AG09309 (cell line): ENCODE measurements around the gene PPP4R4.
"Not testable (repeated sequence)": the region's sequence is repeated elsewhere in the genome, so short reads cannot be mapped to it uniquely, and the experiment has no call there.

Experiments
- DNase-seq: peaks from one replicate; pipeline ENCODE4 v3.0.0-alpha.2; 2010; ENCODE audit warnings: low read depth
- H3K4me3 ChIP-seq: 2 replicates; pipeline ENCODE4 v1.5.1; 2011; ENCODE audit warnings: mild to moderate bottlenecking, low read depth, low read length, moderate library complexity; ENCODE audit not compliant: control insufficient read depth
- CTCF ChIP-seq: IDR thresholded peaks from 2 replicates; pipeline ENCODE4 v1.5.1; 2011; ENCODE audit warnings: mild to moderate bottlenecking, low read depth, low read length, inconsistent platforms; ENCODE audit not compliant: insufficient read depth, control insufficient read depth; ENCODE audit errors: missing control alignments

Gene PPP4R4

GRCh38 chr14:94144765-94145164 is 29.4 kb upstream of the PPP4R4 start:
- no peak for TF ChIP-seq CTCF
- H3K4me3 ChIP-seq, result no peak overlapping the region
- DNase-seq, result no peak

- TF ChIP-seq CTCF, result no peak
- DNase-seq, result no peak
- H3K4me3 ChIP-seq, result no peak overlapping the region
Observed at GRCh38 chr14:94145902-94146527, 28.1 kb upstream of the PPP4R4 start.

GRCh38 chr14:94152676-94153075 is 21.4 kb upstream of the PPP4R4 start:
- DNase-seq, result no peak
- TF ChIP-seq CTCF, result no peak
- no peak overlapping the region for H3K4me3 ChIP-seq

- no peak for TF ChIP-seq CTCF
- DNase-seq, result no peak
- no peak overlapping the region for H3K4me3 ChIP-seq
Observed at GRCh38 chr14:94153750-94154342, 20.3 kb upstream of the PPP4R4 start.

- not testable (repeated sequence) for DNase-seq
Observed at GRCh38 chr14:94156143-94156542, 18.0 kb upstream of the PPP4R4 start.

GRCh38 chr14:94157197-94157596 is 16.9 kb upstream of the PPP4R4 start:
- no peak overlapping the region for H3K4me3 ChIP-seq
- DNase-seq, result no peak
- no peak for TF ChIP-seq CTCF

More at GRCh38 chr14:94156143-94156542, 18.0 kb upstream of the PPP4R4 start:
- not testable (repeated sequence) for H3K4me3 ChIP-seq

- TF ChIP-seq CTCF, result no peak
- H3K4me3 ChIP-seq, result no peak overlapping the region
- DNase-seq, result no peak
Observed at GRCh38 chr14:94158239-94158883, 15.8 kb upstream of the PPP4R4 start.
